ENCODE measurements around the gene MCU.

GRCh38 chr10:72814099-72814790, 122.3 kb downstream of the MCU start:
- TF ChIP-seq CTCF (IDR thresholded peaks at IDR 0.05; ENCODE audit: poor library complexity) (no peak), EZH2 (IDR thresholded peaks at IDR 0.05; ENCODE audit: borderline replicate concordance) (no peak), EZH2phosphoT487 (IDR thresholded peaks at IDR 0.05; ENCODE audit: low read depth, severe bottlenecking, unreplicated experiment) (no peak)
